HS-5 (cell line): ENCODE data around the gene FEM1A.
"Not testable (repeated sequence)": the region's sequence is repeated elsewhere in the genome, so short reads cannot be mapped to it uniquely, and the experiment has no call there.

Source experiments
- DNase-seq: peaks from one replicate; pipeline ENCODE4 v3.0.0-alpha.2; 2012; ENCODE audit warnings: low read depth

The FEM1A gene

GRCh38 chr19:4775627-4776152 lies 15.8 kb upstream of the FEM1A start:
- no peak for DNase-seq

- DNase-seq: no peak
Observed at GRCh38 chr19:4776436-4777211, 14.9 kb upstream of the FEM1A start.

- DNase-seq: not testable (repeated sequence)
Observed at GRCh38 chr19:4778124-4778523, 13.4 kb upstream of the FEM1A start.

GRCh38 chr19:4780860-4781259 lies 10.7 kb upstream of the FEM1A start:
- DNase-seq: no peak

GRCh38 chr19:4781801-4782200 lies 9.7 kb upstream of the FEM1A start:
- no peak for DNase-seq

GRCh38 chr19:4786412-4787016 lies 5.0 kb upstream of the FEM1A start:
- not testable (repeated sequence) for DNase-seq

- DNase-seq: not testable (repeated sequence)
Observed at GRCh38 chr19:4792019-4792865, 708 bp downstream of the FEM1A start.

- not testable (repeated sequence) for DNase-seq
Observed at GRCh38 chr19:4792866-4793195, 1.3 kb downstream of the FEM1A start.

GRCh38 chr19:4793278-4793677 lies 1.7 kb downstream of the FEM1A start:
- DNase-seq: not testable (repeated sequence)

GRCh38 chr19:4794971-4795370 lies 3.4 kb downstream of the FEM1A start:
- DNase-seq: no peak

- DNase-seq: no peak
Observed at GRCh38 chr19:4795400-4795799, 3.9 kb downstream of the FEM1A start.

- DNase-seq: no peak
Observed at GRCh38 chr19:4800591-4801081, 9.1 kb downstream of the FEM1A start.

- no peak for DNase-seq
Observed at GRCh38 chr19:4801085-4801619, 9.6 kb downstream of the FEM1A start.

- DNase-seq: no peak
Observed at GRCh38 chr19:4802711-4803110, 11.2 kb downstream of the FEM1A start.

GRCh38 chr19:4803736-4804695 lies 12.5 kb downstream of the FEM1A start:
- DNase-seq: no peak

- not testable (repeated sequence) for DNase-seq
Observed at GRCh38 chr19:4805140-4805539, 13.6 kb downstream of the FEM1A start.

- DNase-seq: no peak
Observed at GRCh38 chr19:4806384-4806783, 14.8 kb downstream of the FEM1A start.

- DNase-seq: no peak
Observed at GRCh38 chr19:4807188-4807587, 15.7 kb downstream of the FEM1A start.

- DNase-seq: no peak
Observed at GRCh38 chr19:4811328-4812131, 20.0 kb downstream of the FEM1A start.
